ENCODE data around the gene FNIP1. TPM values are rescaled to one million over a fixed set of nuclear protein-coding genes. Genes with fewer than 3 reads are reported as not detected.
"Not testable (repeated sequence)": the region's sequence is repeated elsewhere in the genome, so short reads cannot be mapped to it uniquely, and the experiment has no call there.

Gene FNIP1
- total RNA-seq, 1 donor from 2014 or later: 27.1 TPM

DNA sequence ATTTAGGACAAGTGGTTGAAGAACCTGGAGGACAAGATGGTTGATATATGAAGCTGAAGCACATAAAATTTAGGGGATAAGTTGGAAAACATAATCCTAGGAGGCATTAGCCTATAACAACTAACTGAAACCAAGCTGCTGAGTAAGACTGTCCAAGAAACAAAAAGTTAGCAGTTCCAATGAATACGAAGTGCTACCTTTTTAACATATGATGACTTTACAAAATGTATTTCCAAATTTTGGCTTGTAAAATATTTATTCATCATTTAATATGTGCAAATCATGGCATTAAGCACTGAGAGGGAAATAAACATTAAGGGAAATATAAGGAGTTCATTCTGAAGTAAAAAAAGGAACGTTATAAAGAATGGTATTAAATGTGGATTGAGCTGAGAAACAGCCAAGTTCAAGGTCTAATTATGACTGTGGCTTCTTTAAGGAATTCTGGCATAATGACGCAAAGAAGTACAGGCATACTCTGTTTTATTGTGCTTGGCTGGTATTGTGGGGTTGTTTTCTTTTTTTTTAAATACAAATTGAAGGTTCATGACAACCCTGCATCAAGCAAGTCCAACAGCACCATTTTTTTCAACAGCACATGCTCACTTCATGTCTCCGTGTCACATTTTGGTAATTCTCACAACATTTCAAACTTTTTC, 169.5 kb downstream of the FNIP1 start:
- H3K27ac ChIP-seq (ENCODE audit: low read depth, low read length): no peak overlapping the region
- no peaks in the 10 kb centered on the region for H3K27me3 ChIP-seq (ENCODE audit: control insufficient read depth in 3 of 3, insufficient read depth in 3 of 3, low read length in 3 of 3)
- no peak overlapping the region for H3K4me3 ChIP-seq (ENCODE audit: low read length in 3 of 3)
- no peak overlapping the region for H3K9ac ChIP-seq (ENCODE audit: low read depth in 1 of 3, low read length in 3 of 3)
- no peaks in the 10 kb centered on the region for H3K9me3 ChIP-seq (ENCODE audit: control insufficient read depth in 3 of 3, low read length in 3 of 3)
- peaks cover 0 to 14% (median 7%) of the 10 kb centered on the region in 3 donors for H3K4me1 ChIP-seq (ENCODE audit: control insufficient read depth in 3 of 3, insufficient read depth in 3 of 3, low read length in 3 of 3)
- no peaks in the 10 kb centered on the region for H3K36me3 ChIP-seq (ENCODE audit: control insufficient read depth in 3 of 3, insufficient read depth in 3 of 3, low read length in 3 of 3)

DNA sequence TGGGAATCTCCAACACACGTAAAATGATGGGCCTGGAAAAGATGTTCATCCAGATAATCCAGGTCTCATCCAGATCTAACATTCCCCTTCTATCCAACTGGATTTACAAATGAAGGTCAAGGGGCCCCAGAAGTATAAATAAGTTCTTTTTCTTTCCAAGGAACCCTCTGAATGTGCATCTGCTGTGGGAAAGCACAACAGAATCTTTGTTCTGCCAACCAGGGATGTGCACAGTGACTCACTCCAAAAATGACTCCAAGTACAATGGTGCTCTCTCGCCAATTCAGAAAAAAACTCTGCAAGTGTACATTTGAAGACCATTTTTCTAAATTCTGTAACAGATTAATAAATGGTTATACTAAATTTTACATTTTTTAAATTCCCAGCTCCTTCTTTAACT, 174.2 kb downstream of the FNIP1 start:
- no peak overlapping the region for H3K9ac ChIP-seq (ENCODE audit: low read depth in 1 of 3, low read length in 3 of 3)
- H3K36me3 ChIP-seq (ENCODE audit: control insufficient read depth in 3 of 3, insufficient read depth in 3 of 3, low read length in 3 of 3): no peaks in the 10 kb centered on the region
- no peak overlapping the region for H3K4me3 ChIP-seq (ENCODE audit: low read length in 3 of 3)
- no peaks in the 10 kb centered on the region for H3K27me3 ChIP-seq (ENCODE audit: control insufficient read depth in 3 of 3, insufficient read depth in 3 of 3, low read length in 3 of 3)
- H3K27ac ChIP-seq (ENCODE audit: low read depth, low read length): no peak overlapping the region
- H3K4me1 ChIP-seq (ENCODE audit: control insufficient read depth in 3 of 3, insufficient read depth in 3 of 3, low read length in 3 of 3): peaks cover 0 to 2% (median 0%) of the 10 kb centered on the region in 3 donors
- no peaks in the 10 kb centered on the region for H3K9me3 ChIP-seq (ENCODE audit: control insufficient read depth in 3 of 3, low read length in 3 of 3)

- H3K27me3 ChIP-seq (ENCODE audit: control insufficient read depth in 3 of 3, insufficient read depth in 3 of 3, low read length in 3 of 3); H3K4me3 ChIP-seq (ENCODE audit: low read length in 3 of 3); H3K9ac ChIP-seq (ENCODE audit: low read depth in 1 of 3, low read length in 3 of 3); H3K36me3 ChIP-seq (ENCODE audit: control insufficient read depth in 3 of 3, insufficient read depth in 3 of 3, low read length in 3 of 3); H3K27ac ChIP-seq (ENCODE audit: low read depth, low read length); H3K4me1 ChIP-seq (ENCODE audit: control insufficient read depth in 3 of 3, insufficient read depth in 3 of 3, low read length in 3 of 3); H3K9me3 ChIP-seq (ENCODE audit: control insufficient read depth in 3 of 3, low read length in 3 of 3): not testable (repeated sequence)
Observed at GRCh38 chr5:131621164-131621563, 175.7 kb downstream of the FNIP1 start.

DNA sequence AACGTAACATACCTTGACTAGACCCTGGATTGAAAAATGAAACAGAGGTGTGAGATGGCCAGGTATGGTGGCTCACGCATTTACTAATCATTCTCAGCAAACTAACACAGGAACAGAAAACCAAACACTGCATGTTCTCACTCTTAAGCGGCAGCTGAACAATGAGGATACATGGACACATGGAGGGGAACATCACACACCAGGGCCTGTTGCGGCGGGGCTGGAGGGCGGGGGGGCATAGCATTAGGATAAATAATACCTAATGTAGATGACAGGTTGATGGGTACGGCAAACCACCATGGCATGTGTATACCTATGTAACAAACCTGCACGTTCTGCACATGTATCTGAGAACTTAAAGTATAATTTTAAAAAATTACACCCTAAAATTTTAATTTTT, 177.7 kb downstream of the FNIP1 start:
- H3K36me3 ChIP-seq (ENCODE audit: control insufficient read depth in 3 of 3, insufficient read depth in 3 of 3, low read length in 3 of 3): no peaks in the 10 kb centered on the region
- H3K4me1 ChIP-seq (ENCODE audit: control insufficient read depth in 3 of 3, insufficient read depth in 3 of 3, low read length in 3 of 3): peaks cover 0 to 8% (median 7%) of the 10 kb centered on the region in 3 donors
- H3K27me3 ChIP-seq (ENCODE audit: control insufficient read depth in 3 of 3, insufficient read depth in 3 of 3, low read length in 3 of 3): no peaks in the 10 kb centered on the region
- H3K9ac ChIP-seq (ENCODE audit: low read depth in 1 of 3, low read length in 3 of 3): no peak overlapping the region
- no peaks in the 10 kb centered on the region for H3K9me3 ChIP-seq (ENCODE audit: control insufficient read depth in 3 of 3, low read length in 3 of 3)
- no peak overlapping the region for H3K4me3 ChIP-seq (ENCODE audit: low read length in 3 of 3)
- H3K27ac ChIP-seq (ENCODE audit: low read depth, low read length): no peak overlapping the region

- Histone ChIP-seq H3K9me3 (ENCODE audit: control insufficient read depth in 3 of 3, low read length in 3 of 3) (no peaks in the 10 kb centered on the region), H3K4me3 (ENCODE audit: low read length in 3 of 3) (no peak overlapping the region), H3K4me1 (ENCODE audit: control insufficient read depth in 3 of 3, insufficient read depth in 3 of 3, low read length in 3 of 3) (peaks cover 0 to 8% (median 7%) of the 10 kb centered on the region in 3 donors)
Observed at GRCh38 chr5:131617140-131617822, 179.5 kb downstream of the FNIP1 start.

DNA sequence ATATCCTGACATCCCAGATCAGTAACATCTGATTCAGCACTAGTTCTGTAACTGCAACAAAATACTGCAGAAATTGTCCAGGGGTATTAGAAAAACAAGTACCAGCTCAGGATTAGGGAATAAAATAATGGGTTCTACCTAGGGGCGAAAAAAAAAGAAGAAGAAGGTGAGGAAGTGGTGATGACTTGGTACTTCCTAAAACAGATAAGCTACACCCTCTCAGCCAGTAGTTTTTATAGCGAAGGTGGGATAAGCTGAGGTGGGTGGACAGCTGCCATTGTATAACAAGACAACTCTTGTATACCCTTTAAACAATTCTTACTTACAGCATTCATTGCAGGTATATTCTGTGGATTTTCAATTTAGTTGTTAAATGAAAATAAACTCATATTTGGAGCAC, 180.9 kb downstream of the FNIP1 start:
- Histone ChIP-seq H3K27me3 (ENCODE audit: control insufficient read depth in 3 of 3, insufficient read depth in 3 of 3, low read length in 3 of 3) (no peaks in the 10 kb centered on the region), H3K27ac (ENCODE audit: low read depth, low read length) (no peak overlapping the region), H3K9me3 (ENCODE audit: control insufficient read depth in 3 of 3, low read length in 3 of 3) (no peaks in the 10 kb centered on the region), H3K4me1 (ENCODE audit: control insufficient read depth in 3 of 3, insufficient read depth in 3 of 3, low read length in 3 of 3) (peaks cover 0 to 8% (median 7%) of the 10 kb centered on the region in 3 donors), H3K36me3 (ENCODE audit: control insufficient read depth in 3 of 3, insufficient read depth in 3 of 3, low read length in 3 of 3) (no peaks in the 10 kb centered on the region), H3K9ac (ENCODE audit: low read depth in 1 of 3, low read length in 3 of 3) (no peak overlapping the region), H3K4me3 (ENCODE audit: low read length in 3 of 3) (no peak overlapping the region)

More at GRCh38 chr5:131617140-131617822, 179.5 kb downstream of the FNIP1 start:
- Histone ChIP-seq H3K36me3 (ENCODE audit: control insufficient read depth in 3 of 3, insufficient read depth in 3 of 3, low read length in 3 of 3) (no peaks in the 10 kb centered on the region), H3K9ac (ENCODE audit: low read depth in 1 of 3, low read length in 3 of 3) (no peak overlapping the region), H3K27me3 (ENCODE audit: control insufficient read depth in 3 of 3, insufficient read depth in 3 of 3, low read length in 3 of 3) (no peaks in the 10 kb centered on the region), H3K27ac (ENCODE audit: low read depth, low read length) (no peak overlapping the region)

- H3K27ac ChIP-seq (ENCODE audit: low read depth, low read length): no peak overlapping the region
- no peak overlapping the region for H3K9ac ChIP-seq (ENCODE audit: low read depth in 1 of 3, low read length in 3 of 3)
- H3K9me3 ChIP-seq (ENCODE audit: control insufficient read depth in 3 of 3, low read length in 3 of 3): no peaks in the 10 kb centered on the region
- no peaks in the 10 kb centered on the region for H3K36me3 ChIP-seq (ENCODE audit: control insufficient read depth in 3 of 3, insufficient read depth in 3 of 3, low read length in 3 of 3)
- H3K4me1 ChIP-seq (ENCODE audit: control insufficient read depth in 3 of 3, insufficient read depth in 3 of 3, low read length in 3 of 3): peaks cover 3 to 17% (median 12%) of the 10 kb centered on the region in 3 donors
- H3K4me3 ChIP-seq (ENCODE audit: low read length in 3 of 3): no peak overlapping the region
- no peaks in the 10 kb centered on the region for H3K27me3 ChIP-seq (ENCODE audit: control insufficient read depth in 3 of 3, insufficient read depth in 3 of 3, low read length in 3 of 3)
Observed at GRCh38 chr5:131613423-131613822, 183.4 kb downstream of the FNIP1 start.

DNA sequence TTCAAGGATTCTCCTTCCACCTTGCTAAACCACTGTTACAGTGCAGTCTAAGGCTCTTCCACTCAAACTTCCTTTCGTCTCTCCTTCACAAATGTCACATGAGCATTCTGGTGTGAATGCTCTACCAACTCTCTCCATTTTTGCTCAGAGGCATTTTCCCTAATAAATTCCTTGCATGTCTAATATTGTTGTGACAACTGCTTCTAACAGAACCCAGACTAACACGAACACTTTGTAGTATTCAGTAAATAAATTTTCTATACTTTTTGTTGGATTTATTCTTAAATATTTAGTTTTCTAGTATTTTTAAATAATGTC, 185.8 kb downstream of the FNIP1 start:
- no peaks in the 10 kb centered on the region for H3K27me3 ChIP-seq (ENCODE audit: control insufficient read depth in 3 of 3, insufficient read depth in 3 of 3, low read length in 3 of 3)
- H3K9ac ChIP-seq (ENCODE audit: low read depth in 1 of 3, low read length in 3 of 3): no peak overlapping the region
- no peaks in the 10 kb centered on the region for H3K9me3 ChIP-seq (ENCODE audit: control insufficient read depth in 3 of 3, low read length in 3 of 3)
- H3K36me3 ChIP-seq (ENCODE audit: control insufficient read depth in 3 of 3, insufficient read depth in 3 of 3, low read length in 3 of 3): no peaks in the 10 kb centered on the region
- H3K27ac ChIP-seq (ENCODE audit: low read depth, low read length): no peak overlapping the region
- H3K4me1 ChIP-seq (ENCODE audit: control insufficient read depth in 3 of 3, insufficient read depth in 3 of 3, low read length in 3 of 3): peaks cover 21 to 28% (median 22%) of the 10 kb centered on the region in 3 donors
- no peak overlapping the region for H3K4me3 ChIP-seq (ENCODE audit: low read length in 3 of 3)

DNA sequence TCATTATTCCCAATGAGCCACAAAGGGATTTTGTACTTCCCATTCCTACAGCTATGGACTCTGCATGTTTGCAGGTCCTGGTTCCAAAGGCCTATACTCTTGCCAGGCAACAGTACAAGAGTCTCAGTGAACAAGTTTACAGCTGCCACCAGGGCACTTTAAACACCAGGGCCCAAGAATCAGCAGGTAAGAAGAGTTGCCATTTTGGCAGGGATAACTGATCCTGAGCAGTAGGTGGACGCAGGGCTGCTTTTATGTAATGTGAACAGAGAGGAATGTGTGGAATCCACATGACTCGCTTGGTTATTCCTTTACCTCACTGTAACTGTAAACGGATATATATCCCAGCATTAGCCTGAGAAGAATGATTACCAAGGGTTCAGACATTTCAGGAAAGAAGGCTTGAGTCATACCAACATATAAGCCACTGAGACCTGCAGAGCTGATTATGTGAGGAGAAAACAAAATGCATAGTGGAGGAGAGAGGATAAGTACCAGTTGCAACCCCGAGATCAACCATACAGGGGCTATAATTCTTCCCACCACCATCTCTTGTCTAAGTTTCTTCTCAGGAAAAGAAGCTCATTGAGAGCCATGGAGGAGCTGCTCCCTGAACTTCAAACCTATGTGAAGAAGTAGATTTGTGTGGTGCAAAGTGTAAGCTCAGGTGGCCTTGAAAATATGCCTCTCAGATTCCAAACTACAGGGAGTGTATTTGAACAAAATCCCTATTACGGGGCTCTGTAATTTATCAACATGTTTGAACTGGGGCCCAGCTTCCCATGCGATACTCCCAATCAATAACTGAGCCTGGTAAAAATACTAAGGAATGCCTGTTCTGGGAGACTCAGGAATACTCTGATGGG, 186.4 kb downstream of the FNIP1 start:
- Histone ChIP-seq H3K36me3 (ENCODE audit: control insufficient read depth in 3 of 3, insufficient read depth in 3 of 3, low read length in 3 of 3) (no peaks in the 10 kb centered on the region), H3K27me3 (ENCODE audit: control insufficient read depth in 3 of 3, insufficient read depth in 3 of 3, low read length in 3 of 3) (no peaks in the 10 kb centered on the region), H3K27ac (ENCODE audit: low read depth, low read length) (no peak overlapping the region), H3K9ac (ENCODE audit: low read depth in 1 of 3, low read length in 3 of 3) (no peak overlapping the region), H3K4me3 (ENCODE audit: low read length in 3 of 3) (no peak overlapping the region), H3K4me1 (ENCODE audit: control insufficient read depth in 3 of 3, insufficient read depth in 3 of 3, low read length in 3 of 3) (peaks cover 21 to 28% (median 22%) of the 10 kb centered on the region in 3 donors), H3K9me3 (ENCODE audit: control insufficient read depth in 3 of 3, low read length in 3 of 3) (no peaks in the 10 kb centered on the region)

GRCh38 chr5:131609774-131610173, 187.0 kb downstream of the FNIP1 start:
- H3K36me3 ChIP-seq (ENCODE audit: control insufficient read depth in 3 of 3, insufficient read depth in 3 of 3, low read length in 3 of 3): no peaks in the 10 kb centered on the region
- no peaks in the 10 kb centered on the region for H3K27me3 ChIP-seq (ENCODE audit: control insufficient read depth in 3 of 3, insufficient read depth in 3 of 3, low read length in 3 of 3)
- no peaks in the 10 kb centered on the region for H3K9me3 ChIP-seq (ENCODE audit: control insufficient read depth in 3 of 3, low read length in 3 of 3)
- H3K27ac ChIP-seq (ENCODE audit: low read depth, low read length): no peak overlapping the region
- no peak overlapping the region for H3K9ac ChIP-seq (ENCODE audit: low read depth in 1 of 3, low read length in 3 of 3)
- peaks cover 20 to 26% (median 21%) of the 10 kb centered on the region in 3 donors for H3K4me1 ChIP-seq (ENCODE audit: control insufficient read depth in 3 of 3, insufficient read depth in 3 of 3, low read length in 3 of 3)
- no peak overlapping the region for H3K4me3 ChIP-seq (ENCODE audit: low read length in 3 of 3)

Data from skeletal muscle tissue (tissue), 4 donors.